B cell (primary cell): ENCODE results near the gene TMCC3.

Experiments
- CTCF ChIP-seq: fragments of 200-600 bp; IDR thresholded peaks from one replicate; pipeline ENCODE4 v1.8.0; 2022; ENCODE audit warnings: antibody characterized with exemption, mild to moderate bottlenecking
- EZH2 ChIP-seq: IDR thresholded peaks from 2 replicates; pipeline ENCODE4 v1.6.1; 2012; ENCODE audit warnings: borderline replicate concordance, low read depth, mild to moderate bottlenecking, moderate library complexity, low read length; ENCODE audit not compliant: insufficient read depth, poor library complexity, severe bottlenecking

GRCh38 chr12:94558612-94559011 is 91.7 kb downstream of the TMCC3 start:
- TF ChIP-seq CTCF (no peak), EZH2 (no peak)
